GM18909 (cell line): Measurements from ENCODE around the gene KRTAP5-5.
"Not testable (repeated sequence)": the region's sequence is repeated elsewhere in the genome, so short reads cannot be mapped to it uniquely, and the experiment has no call there.

Source experiments
- ATAC-seq: cut with Tn5 transposase; IDR thresholded peaks from one replicate; pipeline ENCODE4 v1.9.1; 2021; ENCODE audit warnings: mild to moderate bottlenecking; ENCODE audit not compliant: unreplicated experiment, poor library complexity

KRTAP5-5 gene

DNA sequence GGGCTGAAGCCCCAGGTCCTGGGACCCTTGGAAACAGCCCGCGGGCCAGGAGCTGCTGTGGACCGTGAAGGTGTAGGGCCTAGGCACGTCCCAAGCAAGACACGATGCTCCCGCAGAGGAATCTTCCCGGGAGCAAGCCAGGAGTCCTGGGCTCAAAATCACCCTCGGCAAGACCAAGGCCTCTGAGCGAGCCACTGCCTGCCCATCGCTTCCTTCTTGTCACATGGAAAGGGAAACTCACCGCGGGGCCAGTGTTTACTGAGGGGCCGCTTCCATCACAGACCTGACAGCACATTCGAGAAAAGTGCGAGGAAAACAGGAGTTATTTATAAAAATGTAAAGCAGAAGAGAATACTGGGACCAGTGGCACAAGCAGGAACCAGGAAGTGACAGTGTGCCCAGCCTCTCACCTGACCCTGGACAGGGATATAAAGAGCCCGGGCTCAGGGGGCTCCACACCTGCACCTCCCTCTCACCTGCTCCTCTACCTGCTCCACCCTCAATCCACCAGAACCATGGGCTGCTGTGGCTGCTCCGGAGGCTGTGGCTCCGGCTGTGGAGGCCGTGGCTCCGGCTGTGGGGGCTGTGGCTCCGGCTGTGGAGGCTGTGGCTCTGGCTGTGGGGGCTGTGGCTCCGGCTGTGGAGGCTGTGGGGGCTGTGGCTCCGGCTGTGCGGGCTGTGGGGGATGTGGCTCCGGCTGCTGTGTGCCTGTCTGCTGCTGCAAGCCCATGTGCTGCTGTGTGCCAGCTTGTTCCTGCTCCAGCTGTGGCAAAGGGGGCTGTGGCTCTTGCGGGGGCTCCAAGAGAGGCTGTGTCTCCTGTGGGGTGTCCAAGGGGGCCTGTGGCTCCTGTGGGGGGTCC lies at the start of gene KRTAP5-5:
Gene KRTAP5-5, plus strand, starts transcription at position 450 of the 860 bp plus-strand sequence. Its CDS starts 66 bp downstream, at position 516.
- ATAC-seq: no peak

- ATAC-seq: no peak
Observed at GRCh38 chr11:1581976-1582375, 47.6 kb upstream of the KRTAP5-5 start.

- not testable (repeated sequence) for ATAC-seq
Observed at GRCh38 chr11:1582909-1583308, 46.7 kb upstream of the KRTAP5-5 start.

DNA sequence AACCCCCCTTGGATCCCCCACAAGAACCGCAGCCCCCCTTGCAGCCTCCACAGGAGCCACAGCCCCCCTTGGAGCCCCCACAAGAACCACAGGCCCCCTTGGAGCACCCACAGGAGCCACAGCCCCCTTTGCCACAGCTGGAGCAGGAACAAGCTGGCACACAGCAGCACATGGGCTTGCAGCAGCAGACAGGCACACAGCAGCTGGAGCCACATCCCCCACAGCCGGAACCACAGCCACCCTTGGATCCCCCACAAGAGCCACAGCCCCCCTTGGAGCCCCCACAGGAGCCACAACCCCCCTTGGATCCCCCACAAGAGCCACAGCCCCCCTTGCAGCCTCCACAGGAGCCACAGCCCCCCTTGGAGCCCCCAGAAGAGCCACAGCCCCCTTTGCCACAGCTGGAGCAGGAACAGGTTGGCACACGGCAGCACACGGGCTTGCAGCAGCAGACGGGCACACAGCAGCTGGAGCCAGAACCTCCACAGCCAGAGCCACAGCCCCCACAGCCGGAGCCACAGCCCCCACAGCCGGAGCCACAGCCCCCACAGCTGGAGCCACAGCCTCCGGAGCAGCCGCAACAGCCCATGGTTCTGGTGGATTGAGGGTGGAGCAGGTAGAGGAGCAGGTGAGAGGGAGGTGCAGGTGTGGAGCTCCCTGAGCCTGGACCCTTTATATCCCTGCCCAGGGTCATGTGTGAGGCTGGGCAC lies 44.8 kb upstream of the KRTAP5-5 start, which contains the start of gene KRTAP5-1:
Gene KRTAP5-1, minus strand, starts transcription at position 623 of the 710 bp plus-strand sequence. Its CDS starts 34 bp downstream, at position 589.
- ATAC-seq: not testable (repeated sequence)

DNA sequence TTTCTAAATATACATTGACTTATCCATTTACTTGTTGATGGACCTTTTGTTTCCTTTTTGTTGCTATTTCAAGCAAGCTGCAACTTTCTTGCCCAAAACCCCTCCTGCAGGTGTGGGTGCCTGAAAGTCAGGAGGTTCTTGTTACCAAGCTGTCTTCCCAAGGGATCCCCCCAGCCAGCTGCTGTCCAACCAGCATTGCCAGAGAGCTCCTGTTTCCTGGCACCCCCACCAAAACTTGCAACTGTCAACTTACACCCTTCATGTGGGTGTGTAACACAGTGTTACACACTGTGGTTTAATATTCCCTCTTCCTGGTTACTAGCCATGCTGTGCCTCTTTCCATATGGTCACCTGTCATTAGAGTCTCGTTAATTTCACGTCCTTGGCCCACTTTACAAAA lies 42.9 kb upstream of the KRTAP5-5 start:
- no peak for ATAC-seq

DNA sequence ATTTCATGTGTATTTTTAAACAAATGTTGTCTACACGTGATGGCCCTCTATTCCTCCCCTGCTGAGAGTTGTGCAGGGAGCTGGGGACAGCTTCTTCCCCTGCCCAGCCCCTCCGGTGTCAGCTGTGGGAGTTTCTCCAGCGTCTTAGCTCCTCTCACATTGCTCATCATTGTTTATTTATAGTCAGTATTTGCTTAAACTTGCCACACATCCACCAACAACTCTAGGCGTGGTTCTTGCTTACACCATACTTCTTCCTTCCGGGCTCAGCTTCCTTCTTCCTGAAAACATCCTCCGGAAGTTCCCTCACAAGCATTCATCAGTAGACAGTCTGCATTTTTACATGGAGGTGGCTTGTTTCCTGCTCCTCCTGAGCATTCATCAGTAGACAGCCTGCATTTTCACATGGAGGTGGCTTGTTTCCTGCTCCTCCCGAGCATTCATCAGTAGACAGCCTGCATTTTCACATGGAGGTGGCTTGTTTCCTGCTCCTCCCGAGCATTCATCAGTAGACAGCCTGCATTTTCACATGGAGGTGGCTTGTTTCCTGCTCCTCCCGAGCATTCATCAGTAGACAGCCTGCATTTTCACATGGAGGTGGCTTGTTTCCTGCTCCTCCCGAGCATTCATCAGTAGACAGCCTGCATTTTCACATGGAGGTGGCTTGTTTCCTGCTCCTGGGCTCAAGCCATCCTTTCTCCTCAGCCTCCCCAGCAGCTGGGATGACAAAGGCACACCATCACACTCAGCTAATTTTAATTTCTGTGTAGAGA lies 40.2 kb upstream of the KRTAP5-5 start:
- not testable (repeated sequence) for ATAC-seq

DNA sequence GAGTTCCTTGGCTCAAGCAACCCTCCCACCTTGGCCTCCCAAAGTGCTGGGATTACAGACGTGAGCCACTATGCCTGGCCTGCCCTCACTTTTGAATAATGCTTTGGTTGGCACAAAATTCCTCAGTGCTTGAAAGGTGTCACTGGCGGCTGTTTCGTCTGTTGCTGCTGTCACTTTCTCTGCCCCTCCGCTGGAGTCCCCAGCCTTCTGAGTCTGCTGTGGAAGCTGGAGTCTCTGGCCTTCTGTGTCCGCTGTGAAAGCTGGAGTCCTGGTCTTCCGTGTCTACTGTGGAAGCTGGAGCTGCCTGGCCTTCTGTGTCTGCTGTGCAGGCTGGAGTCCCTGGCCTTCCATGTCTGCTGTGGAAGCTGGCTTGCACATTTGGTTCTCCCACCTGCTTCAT lies 39.6 kb upstream of the KRTAP5-5 start:
- ATAC-seq: no peak

- ATAC-seq: no peak
Observed at GRCh38 chr11:1592628-1593027, 36.9 kb upstream of the KRTAP5-5 start.

DNA sequence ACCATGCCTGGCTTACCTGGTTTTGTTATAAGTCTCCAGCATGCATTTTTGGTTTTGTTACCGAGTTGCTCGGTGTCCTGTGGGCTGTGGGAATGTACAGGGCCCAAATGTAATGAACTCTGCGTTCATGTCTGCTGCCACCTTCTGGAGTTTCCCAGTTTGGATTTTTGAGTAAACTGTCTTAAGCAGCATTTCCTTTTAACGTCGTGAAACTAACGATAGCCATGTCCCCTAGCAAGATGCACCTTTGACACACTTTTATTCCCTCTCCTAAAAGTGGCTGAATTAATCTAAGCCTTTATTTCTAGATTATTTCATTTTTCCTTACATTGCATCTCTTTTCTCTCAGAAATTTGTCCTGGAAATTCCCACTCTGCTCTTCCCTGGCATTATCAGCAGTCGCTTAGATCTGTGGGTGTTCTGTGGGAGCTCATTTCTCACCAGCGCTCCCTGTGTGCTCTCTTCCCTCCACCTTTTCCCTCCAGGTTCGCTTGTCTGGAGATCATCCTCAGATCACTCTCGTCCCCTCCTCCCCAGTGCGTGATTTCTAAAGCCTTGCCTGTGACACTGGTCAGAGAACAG lies 33.5 kb upstream of the KRTAP5-5 start:
- ATAC-seq: not testable (repeated sequence)

GRCh38 chr11:1596576-1597121 lies 32.9 kb upstream of the KRTAP5-5 start:
- not testable (repeated sequence) for ATAC-seq

- ATAC-seq: no peak
Observed at GRCh38 chr11:1597331-1597993, 32.1 kb upstream of the KRTAP5-5 start.

GRCh38 chr11:1597994-1598380 lies 31.6 kb upstream of the KRTAP5-5 start, which contains the start of gene KRTAP5-2:
KRTAP5-2 (minus strand) TSS chr11:1598294; CDS start chr11:1598250, 44 bp downstream.
- no peak for ATAC-seq

DNA sequence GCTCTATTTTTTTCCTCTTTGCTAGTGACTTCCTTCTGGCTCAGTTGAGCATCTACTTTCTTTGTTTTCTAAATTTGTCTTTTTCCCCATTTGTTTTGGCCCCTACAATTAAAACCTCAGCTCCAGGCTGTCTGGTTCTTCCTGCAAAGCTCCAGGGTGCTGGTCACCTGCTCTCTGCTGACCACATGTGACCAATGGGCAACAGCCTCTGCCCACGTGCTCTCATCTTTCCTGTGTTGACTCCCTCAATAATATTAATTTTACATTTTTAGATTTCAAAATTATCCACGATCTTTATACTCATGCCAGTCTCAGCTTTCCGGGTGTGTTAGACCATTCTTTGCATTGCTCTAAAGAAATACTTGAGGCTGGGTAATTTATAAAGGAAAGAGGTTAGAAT lies 31.2 kb upstream of the KRTAP5-5 start:
- ATAC-seq: not testable (repeated sequence)

GRCh38 chr11:1598816-1599215 lies 30.8 kb upstream of the KRTAP5-5 start:
- no peak for ATAC-seq

DNA sequence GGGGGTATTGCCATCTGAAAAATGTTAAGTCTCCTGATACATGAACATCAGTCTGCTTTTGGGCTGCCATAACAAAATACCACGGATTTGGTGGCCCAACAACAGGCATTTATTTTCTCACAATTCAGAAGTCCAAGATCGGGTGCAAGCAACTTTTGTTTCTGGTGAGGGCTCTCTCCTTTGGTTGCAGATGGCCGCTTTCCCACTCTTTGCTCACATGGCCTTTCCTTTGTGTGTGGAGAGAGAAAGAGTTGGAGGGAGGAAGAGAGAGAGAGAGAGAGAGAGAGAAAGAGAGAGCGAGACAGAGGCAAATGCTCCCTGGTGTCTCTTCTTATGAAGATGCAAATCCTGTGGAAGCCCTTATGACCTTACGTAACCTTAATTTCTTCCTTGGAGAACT lies 28.9 kb upstream of the KRTAP5-5 start:
- ATAC-seq: no peak

- ATAC-seq: not testable (repeated sequence)
Observed at GRCh38 chr11:1601663-1602062, 27.9 kb upstream of the KRTAP5-5 start.

- ATAC-seq: no peak
Observed at GRCh38 chr11:1603629-1604028, 25.9 kb upstream of the KRTAP5-5 start.

DNA sequence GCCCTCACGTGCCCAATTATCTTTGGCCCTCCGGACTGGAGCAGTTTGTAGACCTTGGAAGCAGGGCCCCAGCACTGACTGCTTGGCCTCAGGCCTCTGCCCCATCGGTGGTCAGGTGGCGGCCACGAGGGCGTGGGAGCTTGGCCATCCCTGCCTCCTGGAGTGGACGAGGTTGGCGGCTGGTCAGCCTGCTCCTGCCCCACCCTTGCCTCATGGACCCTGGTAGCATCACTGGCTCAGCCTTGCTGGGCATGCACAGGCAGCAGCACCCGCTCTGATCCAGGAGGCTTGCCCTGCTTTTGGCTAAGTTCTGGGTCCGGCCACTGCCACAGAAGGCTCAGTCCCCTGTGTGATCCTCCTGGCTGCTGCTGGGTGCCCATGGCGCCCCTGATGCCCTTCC lies 25.4 kb upstream of the KRTAP5-5 start:
- ATAC-seq: no peak

- ATAC-seq: no peak
Observed at GRCh38 chr11:1604711-1605110, 24.9 kb upstream of the KRTAP5-5 start.
